Thoracic aorta (tissue), 2 donors: Measurements from ENCODE around the gene TNFSF13. TPM values are rescaled to one million over a fixed set of nuclear protein-coding genes. Genes with fewer than 3 reads are reported as not detected.

Source experiments
- ATAC-seq: fragments of 150-250 bp; one replicate; pipeline ENCODE4 v1.8.0; 2017; ENCODE audit warnings: low read depth; ENCODE audit not compliant: insufficient number of reproducible peaks, low FRiP score
- DNase-seq: peaks from one replicate; pipeline ENCODE4 v3.0.0-alpha.2; 2020; ENCODE audit warnings: low spot score
- H3K27ac ChIP-seq, 2 donors: fragments of 200-600 bp; sonication (generic); 1 replicate in 1 of 2; 2 replicates in 1 of 2; pipeline ENCODE4 v1.5.1; 2016; ENCODE audit warnings: mild to moderate bottlenecking in 2 of 2, moderate library complexity in 2 of 2
- H3K27me3 ChIP-seq: fragments of 200-600 bp; sonication (generic); replicated peaks from 2 replicates; pipeline ENCODE4 v1.6.0; 2016; ENCODE audit warnings: mild to moderate bottlenecking; ENCODE audit not compliant: insufficient read depth
- H3K36me3 ChIP-seq: fragments of 200-600 bp; sonication (generic); one replicate; pipeline ENCODE4 v1.5.1; 2016
- H3K4me1 ChIP-seq, 2 donors: fragments of 200-600 bp; sonication (generic); 1 replicate in 1 of 2; 2 replicates in 1 of 2; pipeline versions ENCODE4 v1.5.1 to v1.6.0; 2016; ENCODE audit warnings: low read depth in 2 of 2, mild to moderate bottlenecking in 1 of 2; ENCODE audit not compliant: control insufficient read depth in 1 of 2
- H3K4me3 ChIP-seq: fragments of 200-600 bp; sonication (generic); 2 replicates; pipeline ENCODE4 v1.5.1; 2016; ENCODE audit warnings: mild to moderate bottlenecking
- H3K9me3 ChIP-seq: fragments of 200-600 bp; sonication (generic); 2 replicates; pipeline ENCODE4 v1.5.1; 2016
- total RNA-seq, 2 donors: library from RNA; depleted of rRNA; stranded (reverse); fragments of >200 nt; gene quantifications; one replicate each; pipeline versions ENCODE4 v1.1.0 to v1.2.3, GENCODE V29; 2016
- TF ChIP-seq, protein P1 (sequence below): fragments of 200-600 bp; sonication (generic); IDR thresholded peaks from one replicate; pipeline ENCODE4 v1.5.1; 2019; ENCODE audit warnings: antibody characterized with exemption

TNFSF13 gene
- total RNA-seq, 2 donors from 2014 or later: 40.5 to 49.2 TPM

DNA sequence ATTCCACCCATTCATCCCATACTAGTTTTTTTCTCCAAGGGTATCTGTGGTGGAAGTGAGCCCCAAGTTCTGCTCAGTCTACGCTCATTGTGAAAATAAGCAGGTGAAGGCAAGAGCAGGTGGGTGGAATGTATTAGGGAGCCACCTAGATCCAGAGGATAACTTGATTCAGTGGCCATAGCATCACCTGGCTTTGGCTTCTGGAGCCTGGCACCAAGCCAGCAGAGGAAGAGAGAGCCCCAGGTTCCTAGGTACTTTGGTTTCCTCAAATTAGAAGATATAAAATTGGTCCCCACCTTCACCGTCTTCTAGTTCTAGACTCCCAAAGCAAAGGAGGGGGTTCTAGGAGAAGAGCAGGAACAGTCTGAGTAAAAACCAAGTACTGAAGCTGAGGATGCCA is 52.1 kb downstream of the TNFSF13 start:
- TF ChIP-seq, protein P1, sequence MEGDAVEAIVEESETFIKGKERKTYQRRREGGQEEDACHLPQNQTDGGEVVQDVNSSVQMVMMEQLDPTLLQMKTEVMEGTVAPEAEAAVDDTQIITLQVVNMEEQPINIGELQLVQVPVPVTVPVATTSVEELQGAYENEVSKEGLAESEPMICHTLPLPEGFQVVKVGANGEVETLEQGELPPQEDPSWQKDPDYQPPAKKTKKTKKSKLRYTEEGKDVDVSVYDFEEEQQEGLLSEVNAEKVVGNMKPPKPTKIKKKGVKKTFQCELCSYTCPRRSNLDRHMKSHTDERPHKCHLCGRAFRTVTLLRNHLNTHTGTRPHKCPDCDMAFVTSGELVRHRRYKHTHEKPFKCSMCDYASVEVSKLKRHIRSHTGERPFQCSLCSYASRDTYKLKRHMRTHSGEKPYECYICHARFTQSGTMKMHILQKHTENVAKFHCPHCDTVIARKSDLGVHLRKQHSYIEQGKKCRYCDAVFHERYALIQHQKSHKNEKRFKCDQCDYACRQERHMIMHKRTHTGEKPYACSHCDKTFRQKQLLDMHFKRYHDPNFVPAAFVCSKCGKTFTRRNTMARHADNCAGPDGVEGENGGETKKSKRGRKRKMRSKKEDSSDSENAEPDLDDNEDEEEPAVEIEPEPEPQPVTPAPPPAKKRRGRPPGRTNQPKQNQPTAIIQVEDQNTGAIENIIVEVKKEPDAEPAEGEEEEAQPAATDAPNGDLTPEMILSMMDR: no peak

More for the DNA sequence above, 52.1 kb downstream of the TNFSF13 start:
- Histone ChIP-seq H3K9me3 (no peaks in the 10 kb centered on the region), H3K27ac (no peak overlapping the region), H3K27me3 (no peaks in the 10 kb centered on the region), H3K36me3 (peaks cover 7% of the 10 kb centered on the region), H3K4me3 (no peak overlapping the region), H3K4me1 (peaks cover 18 to 38% of the 10 kb centered on the region in 2 donors)
- ATAC-seq (no peak), DNase-seq (no peak)

Other genes starting within 250 kb of the TNFSF13 start
- 10 to 100 TPM; 66.5 to 100.0 TPM for gene GPS2, start 243.4 kb upstream of the TNFSF13 start, total RNA-seq
- gene NEURL4, start 229.4 kb upstream of the TNFSF13 start, total RNA-seq: 10 to 100 TPM; 24.4 to 45.3 TPM
- gene ACAP1, start 222.2 kb upstream of the TNFSF13 start, total RNA-seq: 1 to 10 TPM; 6.8 to 9.9 TPM
- gene KCTD11, start 206.6 kb upstream of the TNFSF13 start, total RNA-seq: 10 to 100 TPM; 13.3 to 20.2 TPM
- gene TMEM95, start 203.6 kb upstream of the TNFSF13 start, total RNA-seq: not detected
- 1 to 10 TPM; 3.7 to 4.7 TPM for gene TNK1, start 177.7 kb upstream of the TNFSF13 start, total RNA-seq
- gene PLSCR3, start 164.2 kb upstream of the TNFSF13 start, total RNA-seq: 10 to 100 TPM; 31.0 to 49.4 TPM
- gene TMEM256, start 154.7 kb upstream of the TNFSF13 start, total RNA-seq: 10 to 100 TPM; 27.9 to 88.9 TPM
- 10 to 100 TPM in 1 of 2 donors, 1 to 10 TPM in 1; 9.2 to 20.8 TPM for gene NLGN2, start 150.9 kb upstream of the TNFSF13 start, total RNA-seq
- gene SPEM1, start 138.4 kb upstream of the TNFSF13 start, total RNA-seq: not detected
- not detected for gene SPEM2, start 133.1 kb upstream of the TNFSF13 start, total RNA-seq
- not detected for gene SPEM3, start 129.9 kb upstream of the TNFSF13 start, total RNA-seq
- gene TMEM102, start 123.3 kb upstream of the TNFSF13 start, total RNA-seq: 1 to 10 TPM; 7.7 to 9.7 TPM
- gene FGF11, start 119.2 kb upstream of the TNFSF13 start, total RNA-seq: under 1 TPM in 1 of 2 donors, not detected in 1; 0.68 TPM
- 10 to 100 TPM; 11.6 to 17.6 TPM for gene CHRNB1, start 113.7 kb upstream of the TNFSF13 start, total RNA-seq
- 10 to 100 TPM; 56.2 to 72.3 TPM for gene ZBTB4, start 79.1 kb upstream of the TNFSF13 start, total RNA-seq
- gene SLC35G6, start 77.3 kb upstream of the TNFSF13 start, total RNA-seq: not detected
- 100 to 1,000 TPM in 1 of 2 donors, 10 to 100 TPM in 1; 77.8 to 151 TPM for gene POLR2A, start 74.4 kb upstream of the TNFSF13 start, total RNA-seq
- 10 to 100 TPM; 54.6 to 98.3 TPM for gene TNFSF12, start 9.7 kb upstream of the TNFSF13 start, total RNA-seq
- gene SENP3, start 3.2 kb downstream of the TNFSF13 start, total RNA-seq: 10 to 100 TPM; 47.0 to 80.7 TPM
- 100 to 1,000 TPM in 1 of 2 donors, 10 to 100 TPM in 1; 70.8 to 133 TPM for gene CD68, start 20.9 kb downstream of the TNFSF13 start, total RNA-seq
- 10 to 100 TPM; 31.1 to 38.9 TPM for gene MPDU1, start 25.1 kb downstream of the TNFSF13 start, total RNA-seq
- 1 to 10 TPM in 1 of 2 donors, under 1 TPM in 1; 0.81 to 2.8 TPM for gene SOX15, start 31.3 kb downstream of the TNFSF13 start, total RNA-seq
- gene FXR2, start 56.1 kb downstream of the TNFSF13 start, total RNA-seq: 10 to 100 TPM; 42.8 to 53.9 TPM
- 10 to 100 TPM; 29.8 to 30.9 TPM for gene SAT2, start 69.1 kb downstream of the TNFSF13 start, total RNA-seq
- gene SHBG, start 71.4 kb downstream of the TNFSF13 start, total RNA-seq: not detected
- 1 to 10 TPM; 1.1 to 1.4 TPM for gene ATP1B2, start 92.2 kb downstream of the TNFSF13 start, total RNA-seq
- 10 to 100 TPM; 16.8 to 23.7 TPM for gene TP53, start 128.7 kb downstream of the TNFSF13 start, total RNA-seq
- gene WRAP53, start 129.7 kb downstream of the TNFSF13 start, total RNA-seq: 1 to 10 TPM; 2.9 to 3.4 TPM
- not detected for gene EFNB3, start 146.5 kb downstream of the TNFSF13 start, total RNA-seq
- under 1 TPM in 1 of 2 donors, not detected in 1; under 0.01 TPM for gene DNAH2, start 159.0 kb downstream of the TNFSF13 start, total RNA-seq